IMR-90 (cell line): ENCODE data around the gene ANO2. TPM values are rescaled to one million over a fixed set of nuclear protein-coding genes. Genes with fewer than 3 reads are reported as not detected.

ENCODE experiments used
- ATAC-seq: fragments of 200-7000 bp; cut with Tn5 transposase; 2 replicates; pipeline ENCODE4 v1.9.1; 2020; ENCODE audit warnings: low read depth, mild to moderate bottlenecking, moderate library complexity
- BruUV-seq: library from RNA; stranded (reverse); fragments of 400-500 nt; replicated peaks from 2 replicates; lab custom pipeline; 2021; lab: Mats Ljungman, UMichigan
- CTCF ChIA-PET: fragments of 300-600 bp; formaldehyde crosslinking; extraction: SDS; loops from one replicate; lab custom pipeline; 2021; ENCODE audit warnings: antibody characterized with exemption; lab: Yijun Ruan, JAX
- POLR2A ChIA-PET: fragments of 300-600 bp; sonication (Branson Sonifier 250); formaldehyde crosslinking; loops from one replicate; lab custom pipeline; 2022; ENCODE audit warnings: antibody characterized with exemption; ENCODE audit not compliant: unreplicated experiment; lab: Charles Lee
- DNase-seq: peaks from one replicate; pipeline ENCODE4 v3.0.0; 2013
- H2AFZ ChIP-seq: replicated peaks from 2 replicates; pipeline ENCODE3; 2013; ENCODE audit warnings: low read length, mild to moderate bottlenecking; ENCODE audit not compliant: poor library complexity
- H2AK5ac ChIP-seq: 2 replicates; pipeline ENCODE4 v1.6.1; 2013; ENCODE audit warnings: low read depth, low read length, inconsistent platforms
- H2AK9ac ChIP-seq: replicated peaks from 2 replicates; pipeline ENCODE3; 2013; ENCODE audit warnings: mild to moderate bottlenecking, low read depth, low read length, moderate library complexity; ENCODE audit not compliant: poor library complexity
- H2BK120ac ChIP-seq: 2 replicates; pipeline ENCODE4 v1.6.1; 2013; ENCODE audit warnings: low read depth, low read length, inconsistent platforms
- H2BK15ac ChIP-seq: 3 replicates; pipeline ENCODE4 v1.6.1; 2013; ENCODE audit warnings: low read depth, low read length, inconsistent platforms
- H2BK20ac ChIP-seq: 2 replicates; pipeline ENCODE4 v1.6.1; 2013; ENCODE audit warnings: low read depth, mild to moderate bottlenecking, inconsistent platforms, low read length, moderate library complexity
- H2BK5ac ChIP-seq: 2 replicates; pipeline ENCODE4 v1.6.1; 2013; ENCODE audit warnings: mild to moderate bottlenecking, low read depth, low read length, inconsistent platforms; ENCODE audit not compliant: poor library complexity, severe bottlenecking
- H3K14ac ChIP-seq: replicated peaks from 2 replicates; pipeline ENCODE4 v1.6.1; 2013; ENCODE audit warnings: low read depth, low read length, inconsistent platforms
- H3K18ac ChIP-seq: 2 replicates; pipeline ENCODE4 v1.6.1; 2013; ENCODE audit warnings: low read depth, low read length, control low read depth
- H3K23ac ChIP-seq: 2 replicates; pipeline ENCODE4 v1.6.1; 2013; ENCODE audit warnings: low read depth, low read length, inconsistent platforms
- H3K27ac ChIP-seq: 2 replicates; pipeline ENCODE4 v1.5.1; 2013; ENCODE audit warnings: mild to moderate bottlenecking, control low read depth, low read length; ENCODE audit not compliant: insufficient read depth
- H3K27me3 ChIP-seq: 2 replicates; pipeline ENCODE4 v1.6.1; 2013; ENCODE audit warnings: low read length; ENCODE audit not compliant: control insufficient read depth, insufficient read depth
- H3K36me3 ChIP-seq: 2 replicates; pipeline ENCODE4 v1.6.1; 2013; ENCODE audit warnings: low read length, mixed read lengths; ENCODE audit not compliant: control insufficient read depth, insufficient read depth
- H3K4ac ChIP-seq: 2 replicates; pipeline ENCODE4 v1.6.1; 2013; ENCODE audit warnings: low read depth, low read length, inconsistent platforms
- H3K4me1 ChIP-seq: 2 replicates; pipeline ENCODE4 v1.6.1; 2013; ENCODE audit warnings: low read length, mixed read lengths; ENCODE audit not compliant: control insufficient read depth, insufficient read depth
- H3K4me2 ChIP-seq: 2 replicates; pipeline ENCODE4 v1.6.1; 2013; ENCODE audit warnings: low read depth, mild to moderate bottlenecking, control low read depth, low read length, moderate library complexity
- H3K4me3 ChIP-seq: 2 replicates; pipeline ENCODE4 v1.5.1; 2013; ENCODE audit warnings: low read depth, mild to moderate bottlenecking, control low read depth, low read length, moderate library complexity; ENCODE audit not compliant: insufficient read depth
- H3K56ac ChIP-seq: 2 replicates; pipeline ENCODE4 v1.6.1; 2013; ENCODE audit warnings: low read length, inconsistent platforms; ENCODE audit not compliant: insufficient read depth; ENCODE audit errors: extremely low read depth
- H3K79me1 ChIP-seq, 2 experiments: 2 replicates each; pipeline ENCODE4 v1.6.1; 2013; ENCODE audit warnings: low read length in 2 of 2, inconsistent platforms in 1 of 2, low read depth in 1 of 2
- H3K9ac ChIP-seq: 2 replicates; pipeline ENCODE4 v1.6.1; 2013; ENCODE audit warnings: low read depth, low read length, control low read depth
- H3K9me1 ChIP-seq: 2 replicates; pipeline ENCODE4 v1.6.1; 2013; ENCODE audit warnings: low read length, inconsistent platforms; ENCODE audit not compliant: insufficient read depth
- H3K9me3 ChIP-seq: 2 replicates; pipeline ENCODE4 v1.6.1; 2013; ENCODE audit warnings: low read length; ENCODE audit not compliant: control insufficient read depth, insufficient read depth
- H4K20me1 ChIP-seq: 2 replicates; pipeline ENCODE4 v1.6.1; 2013; ENCODE audit warnings: low read length, inconsistent platforms; ENCODE audit not compliant: insufficient read depth
- H4K5ac ChIP-seq: 2 replicates; pipeline ENCODE4 v1.6.1; 2013; ENCODE audit warnings: mild to moderate bottlenecking, low read depth, low read length, control low read depth
- H4K8ac ChIP-seq, 2 experiments: 2 replicates each; pipeline ENCODE4 v1.6.1; 2013; ENCODE audit warnings: low read depth in 2 of 2, low read length in 2 of 2, control low read depth in 1 of 2, inconsistent platforms in 1 of 2
- H4K91ac ChIP-seq: 2 replicates; pipeline ENCODE4 v1.6.1; 2013; ENCODE audit warnings: low read depth, low read length, inconsistent platforms; ENCODE audit not compliant: insufficient read depth
- MXI1 ChIP-seq: IDR thresholded peaks from 2 replicates; pipeline ENCODE4 v1.6.1; 2012; ENCODE audit warnings: low read depth, mild to moderate bottlenecking, low read length, moderate library complexity, borderline replicate concordance
- POLR2A ChIP-seq: IDR thresholded peaks from 2 replicates; pipeline ENCODE4 v1.6.1; 2012; ENCODE audit warnings: mild to moderate bottlenecking, low read depth, low read length
- WGBS, 2 experiments: methylation state at CpG; one replicate each; pipeline versions ENCODE4 v1.1.5 to v1.1.7; 2013; ENCODE audit warnings: missing lambda C conversion rate in 2 of 2; ENCODE audit not compliant: insufficient read length in 1 of 2; ENCODE audit errors: extremely low coverage in 2 of 2; 5-methylcytosine and 5-hydroxymethylcytosine counted together
- dilution Hi-C: fragments of 300-500 bp; cut with HindIII; formaldehyde crosslinking; loops from one replicate; pipeline ENCODE4 v1.14.3; 2018; ENCODE audit warnings: low sequenced_read_pairs; ENCODE audit not compliant: unreplicated experiment
- in situ Hi-C: fragments of 300-500 bp; cut with MboI; formaldehyde crosslinking; loops from 3 replicates; pipeline ENCODE4 v1.14.3; 2019; ENCODE audit warnings: low sequenced_read_pairs, inconsistent platforms, mixed read lengths
- intact Hi-C: fragments of 100-400 bp; cut with micrococcal nuclease; formaldehyde crosslinking; loops from 2 replicates; pipeline ENCODE4 v1.10.0; 2022
- polyA plus RNA-seq, 3 experiments: library from polyadenylated mRNA; depleted of rRNA; stranded (reverse); fragments of >200 nt; gene quantifications; 2 replicates each; pipeline ENCODE4 v1.2.3, GENCODE V29; 2012; ENCODE audit warnings: low replicate concordance in 1 of 3
- total RNA-seq: library from RNA; depleted of rRNA; stranded (reverse); fragments of >200 nt; gene quantifications from 2 replicates; pipeline ENCODE4 v1.2.3, GENCODE V29; 2012
- TF ChIP-seq, protein P1 (sequence below): fragments of 150-350 bp; IDR thresholded peaks from 2 replicates; pipeline ENCODE4 v1.6.1; 2017; ENCODE audit warnings: mild to moderate bottlenecking, antibody characterized with exemption, low read length, low read depth

The ANO2 gene
- total and polyA plus RNA-seq, 2 of the 4 experiments (the other 2 are of a cell fraction) = 0.22 TPM; not detected in 1

DNA sequence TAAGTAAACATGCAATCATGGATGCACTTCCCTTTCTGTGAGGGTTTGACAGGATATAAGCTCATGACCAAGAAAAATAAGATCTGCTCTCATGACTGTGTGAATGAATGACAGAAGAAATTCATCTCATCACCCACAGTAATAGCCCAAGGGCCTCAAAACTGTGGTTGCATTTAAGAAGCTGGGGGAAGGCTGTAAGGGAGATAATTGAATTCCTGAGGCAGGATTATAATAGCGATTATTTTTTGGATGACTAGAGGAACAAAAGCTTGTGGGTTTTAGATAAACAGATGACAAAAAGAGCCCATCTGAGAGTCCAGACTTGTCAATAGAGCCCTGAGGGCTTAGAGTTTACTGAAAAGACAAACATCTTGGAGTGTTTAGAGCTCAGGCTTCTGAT is 352.0 kb downstream of the ANO2 start:
- Histone ChIP-seq H3K27ac (no peak overlapping the region), H2AK5ac (no peak overlapping the region), H2BK15ac (no peak overlapping the region), H3K4me3 (no peak overlapping the region), H3K4me2 (no peak overlapping the region), H3K23ac (no peak overlapping the region), H3K27me3 (peaks cover 11% of the 10 kb centered on the region), H4K91ac (no peak overlapping the region), H2BK5ac (no peak overlapping the region), H3K56ac (no peak overlapping the region), H2BK120ac (no peak overlapping the region), H3K9ac (no peak overlapping the region), H3K4ac (no peak overlapping the region), H3K79me1 (no peaks in the 10 kb centered on the region), H4K8ac (no peak overlapping the region), H3K4me1 (peaks cover 7% of the 10 kb centered on the region), H3K9me3 (no peaks in the 10 kb centered on the region), H2AFZ (no peak overlapping the region), H3K9me1 (peaks cover 4% of the 10 kb centered on the region), H3K36me3 (no peaks in the 10 kb centered on the region), H4K5ac (no peak overlapping the region), H3K14ac (no peak overlapping the region), H2AK9ac (no peak overlapping the region), H2BK20ac (no peak overlapping the region), H4K20me1 (no peaks in the 10 kb centered on the region), H3K18ac (no peak overlapping the region)
- DNase-seq = no peak
- WGBS, 2 experiments = 71% methylated on average over 1 of the region's 1 CpG; no CpG with 5 or more reads in 1 of the 2 experiments
- ATAC-seq = no peak
- CTCF ChIA-PET = interaction anchor here (1.2 kb wide), 1 partner anchor 58 kb away, joined by 3 read pairs; no protein-coding TSS in a partner anchor
- dilution Hi-C loops (no loop called here), in situ Hi-C loops (no loop called here), intact Hi-C loops (no loop called here)
- POLR2A ChIA-PET = no interaction called here
- TF ChIP-seq POLR2A (no peak), MXI1 (no peak)
- TF ChIP-seq, protein P1, sequence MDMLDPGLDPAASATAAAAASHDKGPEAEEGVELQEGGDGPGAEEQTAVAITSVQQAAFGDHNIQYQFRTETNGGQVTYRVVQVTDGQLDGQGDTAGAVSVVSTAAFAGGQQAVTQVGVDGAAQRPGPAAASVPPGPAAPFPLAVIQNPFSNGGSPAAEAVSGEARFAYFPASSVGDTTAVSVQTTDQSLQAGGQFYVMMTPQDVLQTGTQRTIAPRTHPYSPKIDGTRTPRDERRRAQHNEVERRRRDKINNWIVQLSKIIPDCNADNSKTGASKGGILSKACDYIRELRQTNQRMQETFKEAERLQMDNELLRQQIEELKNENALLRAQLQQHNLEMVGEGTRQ = no peak
- BruUV-seq = no TSS peak
